GM21723 (cell line): Measurements from ENCODE around the gene CCDC85C.

Experiments used
- ATAC-seq: cut with Tn5 transposase; IDR thresholded peaks from one replicate; pipeline ENCODE4 v1.9.1; 2021; ENCODE audit warnings: mild to moderate bottlenecking, moderate library complexity; ENCODE audit not compliant: unreplicated experiment

The CCDC85C gene

GRCh38 chr14:99542566-99542965 lies 61.4 kb downstream of the CCDC85C start:
- ATAC-seq = no peak

- ATAC-seq = no peak
Measured at GRCh38 chr14:99541677-99542470, 62.1 kb downstream of the CCDC85C start.

GRCh38 chr14:99541211-99541610 lies 62.8 kb downstream of the CCDC85C start:
- ATAC-seq = no peak

- ATAC-seq = no peak
Measured at GRCh38 chr14:99540196-99541032, 63.6 kb downstream of the CCDC85C start.

- ATAC-seq = no peak
Measured at GRCh38 chr14:99539491-99539890, 64.5 kb downstream of the CCDC85C start.

- no peak for ATAC-seq
Measured at GRCh38 chr14:99538733-99539132, 65.3 kb downstream of the CCDC85C start.

- no peak for ATAC-seq
Measured at GRCh38 chr14:99538275-99538674, 65.7 kb downstream of the CCDC85C start.

GRCh38 chr14:99537399-99537798 lies 66.6 kb downstream of the CCDC85C start:
- ATAC-seq = no peak

- ATAC-seq = no peak
Measured at GRCh38 chr14:99535908-99536778, 67.9 kb downstream of the CCDC85C start.

- no peak for ATAC-seq
Measured at GRCh38 chr14:99535448-99535847, 68.6 kb downstream of the CCDC85C start.

GRCh38 chr14:99534863-99535262 lies 69.1 kb downstream of the CCDC85C start:
- ATAC-seq = no peak

- ATAC-seq = no peak
Measured at GRCh38 chr14:99534333-99534732, 69.7 kb downstream of the CCDC85C start.

GRCh38 chr14:99532310-99532709 lies 71.7 kb downstream of the CCDC85C start:
- ATAC-seq = no peak

GRCh38 chr14:99531251-99532096 lies 72.5 kb downstream of the CCDC85C start:
- ATAC-seq = no peak

- ATAC-seq = no peak
Measured at GRCh38 chr14:99530407-99531155, 73.4 kb downstream of the CCDC85C start.

- ATAC-seq = no peak
Measured at GRCh38 chr14:99529899-99530298, 74.1 kb downstream of the CCDC85C start.

- no peak for ATAC-seq
Measured at GRCh38 chr14:99527427-99528076, 76.5 kb downstream of the CCDC85C start.

- no peak for ATAC-seq
Measured at GRCh38 chr14:99527026-99527425, 77.0 kb downstream of the CCDC85C start.

GRCh38 chr14:99525699-99526080 lies 78.3 kb downstream of the CCDC85C start:
- ATAC-seq = no peak
